Measurements from ENCODE around the gene NCOA7.

DNA sequence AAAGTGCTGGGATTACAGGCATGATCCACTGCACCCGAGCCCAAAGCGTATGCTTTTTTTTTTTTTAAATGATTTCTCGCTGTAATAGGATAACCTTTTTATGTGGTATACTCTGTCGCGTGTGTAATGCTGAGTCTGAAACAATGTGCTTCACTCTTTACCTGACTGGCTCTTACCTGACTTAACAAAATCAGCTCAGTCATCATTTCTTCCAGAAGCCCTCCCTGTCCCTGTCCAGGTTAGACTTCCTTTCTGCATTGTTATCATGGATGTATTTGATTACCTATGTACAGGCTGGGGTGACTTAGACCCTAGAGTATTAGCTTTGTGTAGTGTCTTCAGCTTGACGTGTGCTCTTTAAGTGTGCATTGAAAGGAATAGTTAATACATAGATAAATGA, 67.1 kb downstream of the NCOA7 start:
- TF ChIP-seq POLR2A (IDR thresholded peaks at IDR 0.05) = no peak
- TF ChIP-seq, protein P1, sequence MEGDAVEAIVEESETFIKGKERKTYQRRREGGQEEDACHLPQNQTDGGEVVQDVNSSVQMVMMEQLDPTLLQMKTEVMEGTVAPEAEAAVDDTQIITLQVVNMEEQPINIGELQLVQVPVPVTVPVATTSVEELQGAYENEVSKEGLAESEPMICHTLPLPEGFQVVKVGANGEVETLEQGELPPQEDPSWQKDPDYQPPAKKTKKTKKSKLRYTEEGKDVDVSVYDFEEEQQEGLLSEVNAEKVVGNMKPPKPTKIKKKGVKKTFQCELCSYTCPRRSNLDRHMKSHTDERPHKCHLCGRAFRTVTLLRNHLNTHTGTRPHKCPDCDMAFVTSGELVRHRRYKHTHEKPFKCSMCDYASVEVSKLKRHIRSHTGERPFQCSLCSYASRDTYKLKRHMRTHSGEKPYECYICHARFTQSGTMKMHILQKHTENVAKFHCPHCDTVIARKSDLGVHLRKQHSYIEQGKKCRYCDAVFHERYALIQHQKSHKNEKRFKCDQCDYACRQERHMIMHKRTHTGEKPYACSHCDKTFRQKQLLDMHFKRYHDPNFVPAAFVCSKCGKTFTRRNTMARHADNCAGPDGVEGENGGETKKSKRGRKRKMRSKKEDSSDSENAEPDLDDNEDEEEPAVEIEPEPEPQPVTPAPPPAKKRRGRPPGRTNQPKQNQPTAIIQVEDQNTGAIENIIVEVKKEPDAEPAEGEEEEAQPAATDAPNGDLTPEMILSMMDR (IDR thresholded peaks at IDR 0.05) = no peak

Data from adrenal gland (tissue), 5 donors.